Raji (cell line): Measurements from ENCODE around the gene WT1.

Experiments used
- POLR2A ChIP-seq: IDR thresholded peaks from 2 replicates; pipeline ENCODE4 v1.6.1; 2011; ENCODE audit warnings: low read depth, low read length, control low read depth; ENCODE audit not compliant: insufficient read depth

Gene WT1

DNA sequence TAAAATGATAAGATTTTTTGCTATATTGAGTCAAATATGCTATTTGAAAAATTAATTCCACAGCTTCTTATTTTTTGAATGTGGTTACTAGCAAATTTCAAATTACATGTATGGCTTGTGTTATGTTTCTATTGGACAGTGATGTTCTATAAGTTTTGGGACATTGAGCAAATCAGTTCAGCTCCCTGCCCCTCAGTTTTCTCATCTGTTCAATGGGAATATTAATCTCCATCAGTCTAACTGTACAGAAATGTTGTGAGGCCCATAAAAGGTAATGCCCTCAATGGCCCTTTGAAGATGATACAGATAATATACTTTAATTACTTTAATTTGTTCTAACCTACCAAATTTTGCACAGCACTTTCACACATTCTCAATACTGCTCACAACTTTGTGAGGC is 15.2 kb downstream of the WT1 start:
- no peak for TF ChIP-seq POLR2A

DNA sequence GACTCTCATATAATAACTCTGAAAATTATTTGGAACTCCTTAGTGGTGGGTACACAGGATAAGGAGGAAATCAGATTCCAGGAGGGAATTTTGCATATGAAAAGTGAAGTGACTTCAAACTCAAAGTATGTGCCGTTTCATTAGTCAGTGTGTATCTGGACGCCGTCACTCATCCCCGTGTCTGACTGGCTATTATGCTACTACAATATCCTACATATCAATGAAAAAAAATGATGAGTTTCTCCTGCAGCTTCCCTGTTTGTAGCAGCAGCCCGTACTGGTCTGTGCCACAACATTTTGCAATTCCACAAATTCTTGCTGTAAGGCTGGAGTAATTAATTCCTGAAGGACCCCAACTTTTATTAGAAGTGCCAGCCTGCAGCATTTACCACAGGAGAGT is 16.5 kb downstream of the WT1 start:
- no peak for TF ChIP-seq POLR2A

DNA sequence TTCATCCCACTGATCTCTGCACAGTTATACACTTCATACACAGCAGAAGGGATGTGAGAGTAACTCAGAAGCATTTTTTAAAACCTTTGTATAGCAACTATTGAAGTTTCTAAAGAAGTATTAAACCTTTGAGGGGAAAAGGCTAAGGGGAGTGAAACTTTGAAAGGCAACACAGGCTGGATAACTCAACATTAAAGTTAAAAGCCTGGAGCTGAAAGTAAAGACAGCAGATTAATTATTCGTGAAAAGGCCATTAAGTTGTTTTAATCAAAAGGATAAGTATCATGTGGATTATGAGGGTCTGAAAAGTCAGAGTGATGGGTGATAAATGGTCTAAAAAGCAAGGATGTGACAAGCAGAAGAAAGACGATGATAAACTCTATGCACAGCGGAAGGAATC is 17.5 kb downstream of the WT1 start:
- no peak for TF ChIP-seq POLR2A

- no peak for TF ChIP-seq POLR2A
Observed at GRCh38 chr11:32416301-32416700, 19.0 kb downstream of the WT1 start.

- no peak for TF ChIP-seq POLR2A
Observed at GRCh38 chr11:32414925-32415324, 20.4 kb downstream of the WT1 start.

GRCh38 chr11:32411942-32412615 is 23.3 kb downstream of the WT1 start:
- no peak for TF ChIP-seq POLR2A

DNA sequence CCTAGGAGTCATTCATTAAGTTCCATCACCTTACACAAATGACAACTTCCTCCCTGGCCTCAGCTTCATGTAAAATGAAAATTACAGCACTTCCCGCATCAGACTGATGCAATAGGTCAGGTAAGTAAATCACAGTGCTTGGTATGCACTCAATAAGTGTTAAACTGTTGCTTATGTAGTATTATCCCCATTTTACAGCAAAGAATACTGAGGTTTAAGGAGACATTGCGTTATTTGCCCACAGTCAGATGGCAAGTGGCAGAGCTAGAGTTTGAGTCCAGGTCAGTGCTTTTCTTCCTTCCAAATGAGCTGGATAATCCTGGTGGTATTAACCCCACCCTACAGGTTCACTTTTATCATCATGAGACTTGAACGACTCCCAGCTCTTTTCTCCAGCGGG is 29.7 kb downstream of the WT1 start:
- no peak for TF ChIP-seq POLR2A

DNA sequence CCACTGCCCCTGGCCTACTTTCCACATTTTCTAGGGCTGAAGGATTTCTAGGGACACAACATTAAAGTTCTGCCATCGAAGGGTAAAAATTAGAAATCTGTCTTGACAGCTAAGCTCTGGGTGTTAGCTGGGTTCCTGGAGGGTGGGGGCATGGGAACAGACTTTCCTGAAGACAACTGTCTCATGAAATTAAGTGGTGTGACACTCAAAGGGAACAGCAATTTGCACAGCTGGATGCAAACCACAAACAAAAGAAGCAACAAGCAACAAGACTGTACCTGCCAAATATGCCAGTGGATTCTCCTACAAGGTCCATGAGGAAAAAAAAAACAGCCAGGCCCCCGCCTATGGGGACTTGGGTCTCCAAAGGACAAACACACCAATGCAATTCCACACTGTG is 32.5 kb downstream of the WT1 start:
- no peak for TF ChIP-seq POLR2A

DNA sequence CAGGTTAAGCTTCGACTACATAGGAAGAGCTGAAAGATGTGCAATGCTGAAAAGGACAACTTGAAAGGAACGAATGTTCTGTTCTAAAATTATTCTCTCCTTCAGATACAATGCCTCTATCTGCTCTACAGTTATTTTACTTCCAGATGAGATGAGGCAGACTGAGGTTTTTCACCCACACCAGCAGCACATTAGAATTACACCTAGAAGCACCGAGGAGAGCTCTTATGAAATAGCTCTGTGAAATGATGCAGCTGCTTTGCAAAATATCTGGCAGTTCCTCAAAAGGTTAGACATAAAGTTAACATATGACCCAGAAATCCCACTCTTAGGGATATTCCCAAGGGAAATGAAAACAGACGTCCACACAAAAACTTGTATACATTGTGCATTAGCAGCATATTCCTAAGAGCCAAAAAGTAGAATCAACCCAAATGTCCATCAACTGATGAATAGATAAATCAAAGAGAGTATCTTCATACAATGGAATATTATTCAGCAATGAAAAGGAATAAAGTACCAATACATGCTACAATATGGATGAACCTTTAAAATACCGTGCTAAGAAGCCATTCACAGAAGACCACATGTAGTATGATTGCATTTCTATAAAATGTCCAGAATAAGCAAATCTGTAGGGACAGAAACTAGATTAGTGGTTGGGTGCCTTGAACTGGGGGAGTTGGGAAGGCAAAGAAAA is 34.5 kb downstream of the WT1 start:
- TF ChIP-seq POLR2A: no peak

DNA sequence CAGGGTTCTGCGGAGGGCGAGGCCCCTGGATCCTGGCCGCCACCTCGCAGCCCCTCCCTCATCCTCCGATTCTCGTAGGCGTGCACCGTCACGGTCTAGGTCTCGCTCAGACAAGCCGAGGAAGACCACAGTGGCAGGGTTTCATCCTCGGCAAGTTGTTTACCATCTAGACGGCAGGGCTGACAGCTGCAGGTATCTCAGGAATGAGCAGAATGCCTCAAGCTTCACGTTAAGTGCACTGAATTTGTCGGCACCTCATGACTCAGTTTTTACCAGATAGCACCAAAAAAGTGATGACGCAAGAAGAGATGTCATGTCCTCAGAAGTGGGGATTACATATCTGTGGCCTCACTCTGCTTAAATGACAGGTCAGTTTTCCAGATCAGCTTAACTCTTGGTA is 35.1 kb downstream of the WT1 start:
- no peak for TF ChIP-seq POLR2A

- no peak for TF ChIP-seq POLR2A
Observed at GRCh38 chr11:32396991-32397390, 38.3 kb downstream of the WT1 start.

- no peak for TF ChIP-seq POLR2A
Observed at GRCh38 chr11:32396331-32396730, 39.0 kb downstream of the WT1 start.

GRCh38 chr11:32395127-32395526 is 40.2 kb downstream of the WT1 start:
- no peak for TF ChIP-seq POLR2A

GRCh38 chr11:32392840-32393239 is 42.5 kb downstream of the WT1 start:
- TF ChIP-seq POLR2A: no peak

DNA sequence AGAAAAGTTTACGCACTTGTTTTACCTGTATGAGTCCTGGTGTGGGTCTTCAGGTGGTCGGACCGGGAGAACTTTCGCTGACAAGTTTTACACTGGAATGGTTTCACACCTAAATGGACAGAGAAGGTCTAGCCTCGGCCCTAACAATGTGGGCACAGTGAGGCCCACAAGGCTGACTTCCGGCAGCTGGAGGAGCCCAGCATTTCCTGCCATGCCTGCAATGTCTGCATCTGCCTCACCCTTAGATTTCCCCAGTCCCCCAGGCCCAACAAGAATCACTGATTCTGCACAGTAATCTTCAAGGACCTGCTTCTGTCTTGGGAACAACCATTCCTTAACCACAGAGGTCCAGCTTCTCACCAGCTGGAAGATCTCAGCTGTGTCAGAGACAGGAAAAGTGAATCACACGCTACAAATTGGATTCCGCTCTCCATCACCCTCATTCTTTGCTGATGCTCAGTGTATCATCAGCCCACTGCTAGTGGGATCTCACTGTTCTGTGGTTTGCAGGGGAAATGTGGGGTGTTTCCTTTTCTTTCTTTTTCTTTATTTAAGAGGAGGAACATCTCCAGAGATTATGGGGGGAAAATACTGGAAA is 43.3 kb downstream of the WT1 start:
- TF ChIP-seq POLR2A: no peak

DNA sequence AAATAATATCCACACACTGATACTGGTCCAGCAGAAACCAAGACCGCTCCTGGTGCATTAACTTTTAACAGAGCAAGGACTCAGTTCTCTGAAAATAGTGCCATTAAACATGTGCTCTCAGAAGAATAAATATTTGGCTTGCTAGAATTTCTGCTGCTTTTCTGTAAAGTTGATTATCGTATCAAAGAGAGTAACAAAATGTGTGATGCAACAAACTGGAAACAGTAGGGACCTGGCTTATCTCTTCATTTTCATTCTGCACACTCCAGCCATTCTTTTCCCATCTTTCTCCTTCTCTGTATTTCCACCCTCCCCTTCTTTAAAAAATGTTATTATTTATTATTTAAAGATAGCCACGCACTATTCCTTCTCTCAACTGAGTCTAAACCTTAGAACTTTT is 43.9 kb downstream of the WT1 start:
- TF ChIP-seq POLR2A: no peak
